ENCODE results near the gene GNAS-AS1. TPM values are rescaled to one million over a fixed set of nuclear protein-coding genes. Genes with fewer than 3 reads are reported as not detected.

The GNAS-AS1 gene
- total and polyA plus RNA-seq, 2 of the 8 experiments (the other 6 are each of a cell fraction or from before 2014, with no cell fraction given) = 4.7 to 13.7 TPM

- TF ChIP-seq RXRA (IDR thresholded peaks at IDR 0.05; ENCODE audit: insufficient read depth, low read depth, low read length) (no peak), HDAC2 (IDR thresholded peaks at IDR 0.05; ENCODE audit: borderline replicate concordance in 1 of 2, low read depth in 2 of 2, low read length in 2 of 2) (no peak)
Measured at GRCh38 chr20:58841539-58842264, 9.0 kb downstream of the GNAS-AS1 start (continued).
